GM21423 (cell line): Measurements from ENCODE around the gene THBS2.
"Not testable (repeated sequence)": the region's sequence is repeated elsewhere in the genome, so short reads cannot be mapped to it uniquely, and the experiment has no call there.

Experiments
- ATAC-seq: cut with Tn5 transposase; IDR thresholded peaks from one replicate; pipeline ENCODE4 v1.9.1; 2021; ENCODE audit warnings: mild to moderate bottlenecking, moderate library complexity; ENCODE audit not compliant: unreplicated experiment

THBS2 gene

GRCh38 chr6:169273511-169273910 lies 19.9 kb upstream of the THBS2 start:
- ATAC-seq = no peak

GRCh38 chr6:169271877-169272216 lies 18.2 kb upstream of the THBS2 start:
- ATAC-seq = no peak

- no peak for ATAC-seq
Observed at GRCh38 chr6:169271158-169271876, 17.7 kb upstream of the THBS2 start.

GRCh38 chr6:169270077-169270380 lies 16.4 kb upstream of the THBS2 start:
- ATAC-seq = not testable (repeated sequence)

- ATAC-seq = no peak
Observed at GRCh38 chr6:169269180-169270076, 15.8 kb upstream of the THBS2 start.

GRCh38 chr6:169268276-169268675 lies 14.6 kb upstream of the THBS2 start:
- ATAC-seq = no peak

GRCh38 chr6:169266746-169267591 lies 13.3 kb upstream of the THBS2 start:
- ATAC-seq = no peak

- no peak for ATAC-seq
Observed at GRCh38 chr6:169266261-169266660, 12.6 kb upstream of the THBS2 start.

GRCh38 chr6:169265486-169266131 lies 12.0 kb upstream of the THBS2 start:
- ATAC-seq = no peak

- ATAC-seq = no peak
Observed at GRCh38 chr6:169263836-169264608, 10.4 kb upstream of the THBS2 start.

- ATAC-seq = no peak
Observed at GRCh38 chr6:169263374-169263773, 9.7 kb upstream of the THBS2 start.

- ATAC-seq = not testable (repeated sequence)
Observed at GRCh38 chr6:169262602-169263001, 9.0 kb upstream of the THBS2 start.

- no peak for ATAC-seq
Observed at GRCh38 chr6:169256518-169256917, 2.9 kb upstream of the THBS2 start.

GRCh38 chr6:169256061-169256460 lies 2.4 kb upstream of the THBS2 start:
- no peak for ATAC-seq

- ATAC-seq = no peak
Observed at GRCh38 chr6:169255643-169256042, 2.0 kb upstream of the THBS2 start.

- no peak for ATAC-seq
Observed at GRCh38 chr6:169254456-169255316, 1.0 kb upstream of the THBS2 start.

- ATAC-seq = no peak
Observed at GRCh38 chr6:169252505-169253189, 999 bp downstream of the THBS2 start.

GRCh38 chr6:169251822-169252504 lies 1.7 kb downstream of the THBS2 start:
- no peak for ATAC-seq
